ENCODE measurements around the gene SPARC. TPM values are rescaled to one million over a fixed set of nuclear protein-coding genes. Genes with fewer than 3 reads are reported as not detected.

SPARC gene
- total RNA-seq, 2 donors from 2014 or later, result 76.0 to 168 TPM

DNA sequence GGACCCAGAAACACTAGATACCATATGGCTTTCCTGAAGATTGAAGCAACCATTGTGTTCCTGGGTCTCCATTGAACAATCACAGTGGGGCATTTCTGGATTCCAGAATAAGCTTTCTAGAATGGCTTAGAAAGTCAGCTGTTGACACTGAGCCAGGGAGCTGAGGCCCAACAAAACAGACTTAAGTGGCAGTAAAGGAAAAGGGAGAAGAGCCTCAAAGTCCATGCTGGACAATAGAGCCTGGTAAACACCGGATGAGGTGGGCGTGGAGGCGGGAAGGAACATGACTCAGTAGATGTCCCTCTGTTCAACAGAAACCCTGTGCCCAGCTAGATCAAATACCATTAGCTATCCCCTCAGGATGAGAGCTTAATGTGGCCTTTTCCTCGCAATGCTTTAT lies 14.8 kb downstream of the SPARC start:
- Histone ChIP-seq H3K27ac (peak overlapping the region in 2 of 4 donors; percentile 19 to 32), H3K9me3 (no peaks in the 10 kb centered on the region), H3K4me1 (peaks cover 15% of the 10 kb centered on the region), H3K4me3 (no peak overlapping the region), H3K27me3 (no peaks in the 10 kb centered on the region), H3K36me3 (replicated peaks in 1 of 2; ENCODE audit: insufficient read depth in 1 of 2, low read depth in 2 of 2) (no peaks in the 10 kb centered on the region)
- ATAC-seq, result peak; percentile 30
- TF ChIP-seq, protein P1, sequence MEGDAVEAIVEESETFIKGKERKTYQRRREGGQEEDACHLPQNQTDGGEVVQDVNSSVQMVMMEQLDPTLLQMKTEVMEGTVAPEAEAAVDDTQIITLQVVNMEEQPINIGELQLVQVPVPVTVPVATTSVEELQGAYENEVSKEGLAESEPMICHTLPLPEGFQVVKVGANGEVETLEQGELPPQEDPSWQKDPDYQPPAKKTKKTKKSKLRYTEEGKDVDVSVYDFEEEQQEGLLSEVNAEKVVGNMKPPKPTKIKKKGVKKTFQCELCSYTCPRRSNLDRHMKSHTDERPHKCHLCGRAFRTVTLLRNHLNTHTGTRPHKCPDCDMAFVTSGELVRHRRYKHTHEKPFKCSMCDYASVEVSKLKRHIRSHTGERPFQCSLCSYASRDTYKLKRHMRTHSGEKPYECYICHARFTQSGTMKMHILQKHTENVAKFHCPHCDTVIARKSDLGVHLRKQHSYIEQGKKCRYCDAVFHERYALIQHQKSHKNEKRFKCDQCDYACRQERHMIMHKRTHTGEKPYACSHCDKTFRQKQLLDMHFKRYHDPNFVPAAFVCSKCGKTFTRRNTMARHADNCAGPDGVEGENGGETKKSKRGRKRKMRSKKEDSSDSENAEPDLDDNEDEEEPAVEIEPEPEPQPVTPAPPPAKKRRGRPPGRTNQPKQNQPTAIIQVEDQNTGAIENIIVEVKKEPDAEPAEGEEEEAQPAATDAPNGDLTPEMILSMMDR (IDR thresholded peaks at IDR 0.05), result no peak
- TF ChIP-seq POLR2A (IDR thresholded peaks at IDR 0.05), result no peak
- WGBS, 2 donors, result 75 to 90% methylated on average over 4 of the region's 4 CpGs
- DNase-seq, result peak in 2 of 4 donors; percentile 26 to 27
- intact Hi-C loops (cut with DNase I), result no loop called here

DNA sequence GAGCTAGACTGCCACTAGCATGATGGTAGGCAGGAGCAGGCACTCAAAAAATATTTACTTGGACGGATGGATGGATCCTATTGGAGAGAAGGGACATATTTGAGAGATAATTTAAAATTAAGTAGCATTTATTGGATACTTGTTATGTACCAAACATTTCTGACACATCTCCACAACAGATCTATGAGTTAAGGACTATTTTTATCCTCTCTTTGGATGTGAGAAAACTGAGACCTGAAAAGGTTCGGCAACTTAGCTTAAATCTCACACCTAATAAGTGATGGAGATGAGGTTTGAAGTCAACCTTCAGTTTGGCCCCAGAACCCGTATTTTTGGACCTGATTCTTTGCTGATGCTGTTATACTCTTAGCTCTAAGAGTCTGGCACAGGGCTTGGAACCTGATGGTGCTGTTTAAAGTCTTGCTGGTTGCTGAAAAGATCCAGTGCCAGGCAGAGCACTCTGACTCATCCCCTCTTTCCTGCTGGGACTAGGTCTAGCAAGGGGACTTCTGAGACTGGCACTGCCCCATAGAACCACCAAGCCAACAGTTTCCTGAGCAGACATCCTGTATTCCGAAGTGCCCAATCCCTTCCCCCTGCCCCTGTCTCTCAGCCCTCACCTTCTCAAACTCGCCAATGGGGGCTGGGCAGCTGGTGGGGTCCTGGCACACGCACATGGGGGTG lies 15.6 kb downstream of the SPARC start:
- ATAC-seq (no peak), DNase-seq (no peak)
- TF ChIP-seq, protein P1 (IDR thresholded peaks at IDR 0.05), result no peak
- TF ChIP-seq POLR2A (IDR thresholded peaks at IDR 0.05), result no peak
- H3K9me3 ChIP-seq, result no peaks in the 10 kb centered on the region
- no peak overlapping the region for H3K4me3 ChIP-seq
- intact Hi-C loops (cut with DNase I), result no loop called here
- H3K27ac ChIP-seq, result peak overlapping the region in 2 of 4 donors; percentile 32 to 36
- H3K36me3 ChIP-seq (replicated peaks in 1 of 2; ENCODE audit: insufficient read depth in 1 of 2, low read depth in 2 of 2), result no peaks in the 10 kb centered on the region
- no peaks in the 10 kb centered on the region for H3K27me3 ChIP-seq
- H3K4me1 ChIP-seq, result peaks cover 15% of the 10 kb centered on the region
- 63 to 72% methylated on average over 5 to 6 of the region's 6 CpGs for WGBS, 2 donors

DNA sequence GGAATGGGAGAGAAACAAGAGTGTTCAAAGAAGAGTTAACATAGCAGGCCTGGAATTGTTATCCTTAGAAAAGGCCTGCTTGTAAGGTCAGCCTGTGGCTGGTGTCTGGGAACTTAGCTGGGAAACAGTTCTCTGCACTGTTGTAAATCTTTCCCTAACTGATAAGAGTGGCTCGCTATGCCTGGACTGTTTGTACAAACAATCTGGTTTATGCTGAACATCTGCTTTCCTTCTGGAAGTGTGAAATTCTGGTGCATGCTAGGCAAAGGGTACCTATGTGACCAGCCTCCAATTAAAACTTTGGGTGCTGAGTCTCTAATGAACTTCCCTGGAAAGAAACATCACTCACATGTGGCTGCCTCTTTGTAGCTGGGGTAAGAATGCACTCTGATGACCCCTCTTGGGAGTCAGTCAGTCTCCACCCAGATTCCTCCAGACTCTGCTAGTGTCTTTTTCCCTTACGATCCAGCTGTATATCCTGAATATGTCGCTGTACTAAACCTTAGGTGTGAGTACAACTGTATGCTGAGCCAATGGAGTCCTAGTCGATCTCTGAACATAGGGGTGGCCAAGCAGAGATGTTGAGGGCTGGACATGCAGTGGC lies 16.5 kb downstream of the SPARC start:
- intact Hi-C loops (cut with DNase I), result no loop called here
- Histone ChIP-seq H3K9me3 (no peaks in the 10 kb centered on the region), H3K27me3 (no peaks in the 10 kb centered on the region), H3K4me3 (no peak overlapping the region), H3K27ac (peak overlapping the region in 1 of 4 donors; percentile 36), H3K4me1 (peaks cover 22% of the 10 kb centered on the region), H3K36me3 (replicated peaks in 1 of 2; ENCODE audit: insufficient read depth in 1 of 2, low read depth in 2 of 2) (no peaks in the 10 kb centered on the region)
- 42 to 54% methylated on average over 4 of the region's 4 CpGs for WGBS, 2 donors
- DNase-seq (no peak), ATAC-seq (peak; percentile 41)
- TF ChIP-seq POLR2A (IDR thresholded peaks at IDR 0.05), result no peak
- TF ChIP-seq, protein P1 (IDR thresholded peaks at IDR 0.05), result no peak

DNA sequence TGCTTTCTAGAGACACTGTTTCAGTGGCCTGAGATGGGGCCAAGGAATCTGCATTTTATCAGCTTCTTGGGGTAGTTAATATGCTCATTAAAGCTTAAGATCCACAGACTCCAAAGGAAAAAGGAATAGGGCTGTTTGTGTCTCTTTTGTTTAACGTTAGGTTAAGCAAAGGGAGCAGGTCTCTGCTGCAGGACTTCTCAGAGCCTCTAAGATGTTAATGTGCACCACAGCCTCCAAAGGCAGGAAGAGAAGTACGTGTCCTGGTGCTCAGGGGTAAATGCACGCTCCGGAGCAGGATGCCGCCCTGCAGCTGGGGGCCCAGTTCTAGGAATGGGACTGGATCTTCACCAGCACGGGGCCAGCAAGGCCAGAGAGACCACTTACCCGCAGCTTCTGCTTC lies 19.6 kb downstream of the SPARC start:
- Histone ChIP-seq H3K9me3 (no peaks in the 10 kb centered on the region), H3K27ac (no peak overlapping the region), H3K4me3 (no peak overlapping the region), H3K27me3 (no peaks in the 10 kb centered on the region), H3K36me3 (replicated peaks in 1 of 2; ENCODE audit: insufficient read depth in 1 of 2, low read depth in 2 of 2) (no peaks in the 10 kb centered on the region), H3K4me1 (peaks cover 31% of the 10 kb centered on the region)
- DNase-seq (no peak), ATAC-seq (no peak)
- TF ChIP-seq, protein P1 (IDR thresholded peaks at IDR 0.05), result no peak
- no peak for TF ChIP-seq POLR2A (IDR thresholded peaks at IDR 0.05)
- intact Hi-C loops (cut with DNase I), result loop anchor here (10.0 kb wide), 1 partner anchor 78 kb away; no protein-coding TSS in a partner anchor
- 71 to 87% methylated on average over 3 to 7 of the region's 7 CpGs for WGBS, 2 donors

Data from body of pancreas (tissue), 4 donors.